MM.1S (cell line): ENCODE results near the gene WDR45B.

Source experiments
- DNase-seq: peaks from one replicate; pipeline ENCODE4 v3.0.0-alpha.2; 2015
- H2AFZ ChIP-seq: fragments of 300-600 bp; sonication (generic); 2 replicates; pipeline ENCODE4 v1.6.0; 2016; ENCODE audit warnings: antibody characterized with exemption, low read length
- H3F3A ChIP-seq: fragments of 300-600 bp; sonication (generic); 2 replicates; pipeline ENCODE4 v1.6.1; 2016; ENCODE audit warnings: mild to moderate bottlenecking, antibody characterized with exemption, low read length, moderate library complexity, mixed read lengths; ENCODE audit not compliant: insufficient read depth
- H3K27ac ChIP-seq: fragments of 300-600 bp; sonication (generic); 2 replicates; pipeline ENCODE4 v1.5.1; 2016; ENCODE audit warnings: mild to moderate bottlenecking, low read length
- H3K27me3 ChIP-seq: fragments of 300-600 bp; sonication (generic); replicated peaks from 2 replicates; pipeline ENCODE4 v1.6.0; 2016; ENCODE audit warnings: low read length; ENCODE audit not compliant: insufficient read depth
- H3K36me3 ChIP-seq: fragments of 300-600 bp; sonication (generic); replicated peaks from 2 replicates; pipeline ENCODE4 v1.6.1; 2016; ENCODE audit warnings: mild to moderate bottlenecking, low read length, mixed read lengths; ENCODE audit not compliant: insufficient read depth
- H3K4me1 ChIP-seq: fragments of 300-600 bp; sonication (generic); 2 replicates; pipeline ENCODE4 v1.6.1; 2016; ENCODE audit warnings: low read length, mixed read lengths
- H3K4me2 ChIP-seq: fragments of 300-600 bp; sonication (generic); 2 replicates; pipeline ENCODE4 v1.6.0; 2016; ENCODE audit warnings: low read depth, low read length
- H3K4me3 ChIP-seq: fragments of 300-600 bp; sonication (generic); 2 replicates; pipeline ENCODE4 v1.5.1; 2016; ENCODE audit warnings: low read length, mixed read lengths
- H3K79me2 ChIP-seq: fragments of 300-600 bp; sonication (generic); 2 replicates; pipeline ENCODE4 v1.6.1; 2016; ENCODE audit warnings: mixed run types, low read length, mixed read lengths
- H3K9ac ChIP-seq: fragments of 300-600 bp; sonication (generic); 2 replicates; pipeline ENCODE4 v1.6.1; 2016; ENCODE audit warnings: low read length, mixed read lengths
- H3K9me2 ChIP-seq: fragments of 300-600 bp; sonication (generic); replicated peaks from 2 replicates; pipeline ENCODE4 v1.6.1; 2016; ENCODE audit warnings: mild to moderate bottlenecking, low read length, mixed read lengths; ENCODE audit not compliant: insufficient read depth
- H3K9me3 ChIP-seq: fragments of 300-600 bp; sonication (generic); replicated peaks from 2 replicates; pipeline ENCODE4 v1.6.1; 2016; ENCODE audit warnings: mild to moderate bottlenecking, low read length, mixed read lengths; ENCODE audit not compliant: insufficient read depth
- H4K20me1 ChIP-seq: fragments of 300-600 bp; sonication (generic); 2 replicates; pipeline ENCODE4 v1.6.1; 2016; ENCODE audit warnings: mild to moderate bottlenecking, low read length, moderate library complexity, mixed read lengths; ENCODE audit not compliant: insufficient read depth
- EZH2 ChIP-seq: fragments of 300-600 bp; sonication (generic); optimal IDR thresholded peaks from 2 replicates; pipeline ENCODE3; 2017; ENCODE audit warnings: low read depth, mild to moderate bottlenecking, antibody characterized with exemption, low read length, mixed read lengths
- EZH2phosphoT487 ChIP-seq: fragments of 300-600 bp; sonication (generic); IDR thresholded peaks from 2 replicates; pipeline ENCODE4 v1.6.1; 2018; ENCODE audit warnings: antibody characterized with exemption, low read length
- TF ChIP-seq, protein P1 (sequence below): fragments of 300-600 bp; sonication (generic); IDR thresholded peaks from 2 replicates; pipeline ENCODE4 v1.5.1; 2016; ENCODE audit warnings: antibody characterized with exemption, low read length, mixed read lengths

WDR45B gene

DNA sequence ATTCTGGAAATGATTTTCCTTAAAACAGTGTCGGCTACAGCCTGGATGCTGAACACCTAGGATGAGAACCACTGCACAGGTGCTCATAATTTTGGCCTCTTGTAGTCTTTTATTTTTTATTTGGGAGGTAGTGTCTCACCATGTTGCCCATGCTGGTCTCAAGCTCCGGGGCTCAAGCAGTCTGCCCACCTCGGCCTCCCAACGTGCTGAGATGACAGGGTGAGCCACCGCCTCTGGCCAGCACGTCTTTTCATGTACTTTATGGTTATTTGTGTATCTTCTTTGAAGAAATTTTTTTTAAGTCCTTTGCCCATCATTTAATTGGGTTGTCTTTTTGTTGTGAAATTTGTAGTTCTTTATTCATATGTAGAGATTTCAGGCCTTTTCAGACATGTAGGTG lies 58.0 kb downstream of the WDR45B start:
- TF ChIP-seq EZH2, result no peak
- TF ChIP-seq EZH2phosphoT487, result no peak
- TF ChIP-seq, protein P1, sequence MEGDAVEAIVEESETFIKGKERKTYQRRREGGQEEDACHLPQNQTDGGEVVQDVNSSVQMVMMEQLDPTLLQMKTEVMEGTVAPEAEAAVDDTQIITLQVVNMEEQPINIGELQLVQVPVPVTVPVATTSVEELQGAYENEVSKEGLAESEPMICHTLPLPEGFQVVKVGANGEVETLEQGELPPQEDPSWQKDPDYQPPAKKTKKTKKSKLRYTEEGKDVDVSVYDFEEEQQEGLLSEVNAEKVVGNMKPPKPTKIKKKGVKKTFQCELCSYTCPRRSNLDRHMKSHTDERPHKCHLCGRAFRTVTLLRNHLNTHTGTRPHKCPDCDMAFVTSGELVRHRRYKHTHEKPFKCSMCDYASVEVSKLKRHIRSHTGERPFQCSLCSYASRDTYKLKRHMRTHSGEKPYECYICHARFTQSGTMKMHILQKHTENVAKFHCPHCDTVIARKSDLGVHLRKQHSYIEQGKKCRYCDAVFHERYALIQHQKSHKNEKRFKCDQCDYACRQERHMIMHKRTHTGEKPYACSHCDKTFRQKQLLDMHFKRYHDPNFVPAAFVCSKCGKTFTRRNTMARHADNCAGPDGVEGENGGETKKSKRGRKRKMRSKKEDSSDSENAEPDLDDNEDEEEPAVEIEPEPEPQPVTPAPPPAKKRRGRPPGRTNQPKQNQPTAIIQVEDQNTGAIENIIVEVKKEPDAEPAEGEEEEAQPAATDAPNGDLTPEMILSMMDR, result no peak
- no peak overlapping the region for H3K4me2 ChIP-seq
- H2AFZ ChIP-seq, result no peak overlapping the region
- no peak overlapping the region for H3K27ac ChIP-seq
- H3F3A ChIP-seq, result peaks cover 26% of the 10 kb centered on the region
- H3K79me2 ChIP-seq, result peaks cover 20% of the 10 kb centered on the region
- H3K9me2 ChIP-seq, result no peaks in the 10 kb centered on the region
- no peak overlapping the region for H3K9ac ChIP-seq
- no peaks in the 10 kb centered on the region for H3K27me3 ChIP-seq
- H3K4me3 ChIP-seq, result no peak overlapping the region
- no peaks in the 10 kb centered on the region for H3K4me1 ChIP-seq
- H4K20me1 ChIP-seq, result no peaks in the 10 kb centered on the region
- 0 out of 2 replicates have a peak, but pooled peaks cover 4% of the 10 kb centered on the region for H3K36me3 ChIP-seq
- no peaks in the 10 kb centered on the region for H3K9me3 ChIP-seq
- no peak for DNase-seq

DNA sequence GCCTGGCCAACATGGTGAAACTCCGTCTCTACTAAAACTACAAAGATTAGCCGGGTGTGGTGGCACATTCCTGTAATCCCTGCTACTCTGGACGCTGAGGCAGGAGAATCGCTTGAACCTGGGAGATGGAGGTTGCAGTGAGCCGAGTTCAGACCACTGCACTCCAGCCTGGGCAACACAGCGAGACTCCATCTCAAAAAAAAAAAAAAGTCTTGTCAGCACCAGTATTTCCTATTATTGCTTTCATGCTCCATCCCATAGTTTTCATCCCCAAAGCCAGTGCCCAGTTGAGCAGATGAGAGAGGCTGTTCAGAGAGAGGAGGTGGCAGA lies 58.4 kb downstream of the WDR45B start:
- Histone ChIP-seq H3K4me1 (no peaks in the 10 kb centered on the region), H3K9ac (no peak overlapping the region), H2AFZ (no peak overlapping the region), H3K27me3 (no peaks in the 10 kb centered on the region), H3F3A (peaks cover 26% of the 10 kb centered on the region), H3K9me3 (no peaks in the 10 kb centered on the region), H3K27ac (no peak overlapping the region), H3K36me3 (0 out of 2 replicates have a peak, but pooled peaks cover 4% of the 10 kb centered on the region), H4K20me1 (no peaks in the 10 kb centered on the region), H3K79me2 (peaks cover 20% of the 10 kb centered on the region), H3K9me2 (no peaks in the 10 kb centered on the region), H3K4me3 (no peak overlapping the region), H3K4me2 (no peak overlapping the region)
- no peak for DNase-seq
- TF ChIP-seq EZH2phosphoT487, result no peak
- TF ChIP-seq EZH2, result no peak
- TF ChIP-seq, protein P1, result no peak

DNA sequence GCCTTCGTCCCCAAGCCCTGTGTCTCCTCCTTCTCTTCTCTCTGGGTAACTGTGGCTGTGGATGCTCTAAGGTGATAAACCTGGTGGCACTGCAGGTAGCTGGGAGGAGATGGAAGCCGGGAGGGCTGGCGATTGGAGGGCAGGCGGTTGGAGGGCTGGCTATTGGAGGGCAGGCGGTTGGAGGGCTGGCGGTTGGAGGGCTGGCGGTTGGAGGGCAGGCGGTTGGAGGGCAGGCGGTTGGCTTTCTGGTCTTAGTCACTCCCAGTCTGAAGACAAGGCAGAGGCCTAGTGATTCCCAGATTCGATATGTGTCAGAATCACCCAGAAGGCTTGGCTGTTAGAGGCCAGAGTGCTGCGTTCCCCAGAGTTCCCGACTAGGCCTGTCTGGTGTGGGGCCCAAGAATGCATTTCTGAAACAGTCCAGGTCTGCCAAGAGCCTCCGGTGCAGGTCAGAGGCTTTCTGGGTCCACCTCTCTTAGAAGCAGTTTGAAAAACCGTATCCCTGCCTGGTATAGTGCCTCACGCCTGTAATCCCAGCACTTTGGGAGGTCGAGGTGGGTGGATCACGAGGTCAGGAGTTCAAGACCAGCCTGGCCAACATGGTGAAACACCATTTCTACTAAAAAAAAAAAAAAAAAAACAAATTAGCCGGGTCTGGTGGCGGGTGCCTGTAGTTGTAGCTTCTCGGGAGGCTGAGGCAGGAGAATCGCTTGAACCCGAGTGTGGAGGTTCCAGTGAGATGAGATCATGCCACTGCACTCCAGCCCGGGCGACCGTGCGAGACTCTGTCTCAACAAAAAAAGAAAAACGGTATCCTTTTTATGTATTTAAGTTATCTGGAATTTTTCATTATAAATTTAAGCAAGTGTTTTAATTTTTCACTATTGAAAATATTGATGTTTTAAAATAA lies 59.7 kb downstream of the WDR45B start:
- no peak for TF ChIP-seq EZH2phosphoT487
- no peak for TF ChIP-seq EZH2
- TF ChIP-seq, protein P1, result no peak
- Histone ChIP-seq H3K27ac (no peak overlapping the region), H3F3A (peaks cover 24% of the 10 kb centered on the region), H2AFZ (no peak overlapping the region), H3K9ac (no peak overlapping the region), H3K4me1 (no peaks in the 10 kb centered on the region), H4K20me1 (no peaks in the 10 kb centered on the region), H3K4me2 (no peak overlapping the region), H3K79me2 (peaks cover 19% of the 10 kb centered on the region), H3K36me3 (peaks cover 9% of the 10 kb centered on the region; the same call in 1 of the 2 replicates), H3K4me3 (no peak overlapping the region), H3K9me3 (no peaks in the 10 kb centered on the region), H3K27me3 (no peaks in the 10 kb centered on the region), H3K9me2 (no peaks in the 10 kb centered on the region)
- no peak for DNase-seq
